GM19035 (cell line): Measurements from ENCODE around the gene CTXN3.
"Not testable (repeated sequence)": the region's sequence is repeated elsewhere in the genome, so short reads cannot be mapped to it uniquely, and the experiment has no call there.

Source experiments
- ATAC-seq: cut with Tn5 transposase; IDR thresholded peaks from one replicate; pipeline ENCODE4 v1.9.1; 2021; ENCODE audit not compliant: unreplicated experiment

The CTXN3 gene

DNA sequence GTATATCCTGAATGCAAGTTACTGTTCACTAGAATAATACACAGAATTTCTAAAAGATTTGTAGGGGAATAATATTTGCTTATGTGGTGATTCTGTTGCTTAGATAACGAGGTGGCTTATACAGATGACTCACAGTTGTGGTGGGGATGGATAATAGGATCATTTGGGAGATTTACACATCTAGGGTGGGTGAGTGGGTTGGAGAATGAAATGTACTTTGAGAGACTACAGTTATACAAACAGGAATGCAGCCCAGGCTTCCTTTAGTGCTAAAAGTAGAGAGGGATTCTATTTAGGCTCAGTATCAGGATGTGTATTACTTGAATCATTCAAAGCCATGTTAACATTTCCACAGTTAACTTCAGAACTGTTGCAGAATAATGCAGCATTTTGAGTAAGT, 1.8 kb downstream of the CTXN3 start:
- ATAC-seq: no peak

- no peak for ATAC-seq
Observed at GRCh38 chr5:127652952-127653611, 4.2 kb downstream of the CTXN3 start.

GRCh38 chr5:127656825-127657224, 7.9 kb downstream of the CTXN3 start:
- ATAC-seq: no peak

DNA sequence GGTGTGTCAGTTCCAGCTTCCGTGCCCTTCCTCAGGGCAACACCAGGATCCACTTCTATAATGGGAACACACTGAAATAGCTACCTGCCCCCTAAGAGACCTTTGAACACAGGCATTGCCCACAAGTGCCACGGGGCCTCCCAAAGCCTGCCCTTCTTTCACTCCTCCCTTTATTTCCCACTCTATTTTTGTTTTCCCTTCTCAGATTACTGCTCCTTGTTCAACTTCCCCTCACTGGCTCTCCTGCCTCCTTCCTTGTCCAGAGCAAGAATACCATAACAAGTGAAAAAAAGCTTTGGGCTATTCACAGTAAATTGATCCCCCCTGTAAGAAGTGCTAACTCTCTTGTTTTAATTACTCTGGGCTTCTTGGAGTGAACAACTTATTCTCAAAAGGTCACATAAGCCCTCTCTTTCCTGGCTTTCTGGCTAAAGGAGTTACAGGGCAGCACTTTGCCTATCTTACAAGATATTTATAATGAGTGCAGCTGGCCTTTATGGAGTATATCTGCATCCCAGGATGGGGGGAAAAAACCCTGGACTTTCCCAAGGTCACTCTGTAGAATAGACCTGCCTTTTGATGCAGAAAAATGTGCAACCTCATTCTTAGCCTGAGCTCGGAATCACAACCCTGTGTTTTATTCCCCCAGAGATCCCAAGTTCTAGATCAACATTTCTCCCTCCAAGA, 11.3 kb downstream of the CTXN3 start:
- no peak for ATAC-seq

GRCh38 chr5:127664093-127664492, 15.2 kb downstream of the CTXN3 start:
- ATAC-seq: no peak

- ATAC-seq: no peak
Observed at GRCh38 chr5:127665641-127666040, 16.8 kb downstream of the CTXN3 start.

DNA sequence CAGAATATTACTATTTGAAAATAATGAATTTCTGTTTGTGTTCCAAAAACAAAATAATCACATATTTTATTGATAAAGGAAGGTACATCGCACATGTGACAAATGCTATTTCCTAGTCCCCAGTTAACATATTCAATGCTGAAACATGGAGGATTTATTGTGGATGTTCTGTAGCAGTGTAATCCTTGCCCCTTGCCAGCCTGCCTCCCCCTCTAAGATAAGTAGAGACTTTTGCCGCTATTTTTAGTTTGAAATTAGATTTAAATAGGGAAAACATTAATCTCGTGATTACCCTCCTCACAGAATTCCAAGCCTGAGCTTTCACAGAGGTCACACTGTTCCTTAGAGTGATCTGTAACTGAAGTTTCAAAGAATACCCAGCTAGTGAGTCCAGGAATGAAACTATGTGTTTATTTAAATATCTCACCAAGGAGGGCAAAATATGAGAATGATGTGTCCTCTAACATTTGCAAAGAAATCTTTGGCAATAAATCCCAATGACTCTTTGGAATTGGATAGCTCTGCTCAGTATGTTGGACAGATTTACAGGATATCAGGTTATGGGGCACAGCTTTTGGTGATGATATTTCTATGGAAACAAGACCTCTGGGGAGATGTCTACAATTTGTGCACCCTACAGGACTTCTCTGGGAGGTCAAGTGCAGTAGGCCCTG, 17.3 kb downstream of the CTXN3 start:
- ATAC-seq: no peak

GRCh38 chr5:127667926-127668325, 19.0 kb downstream of the CTXN3 start:
- ATAC-seq: no peak

GRCh38 chr5:127671218-127671617, 22.3 kb downstream of the CTXN3 start:
- no peak for ATAC-seq

DNA sequence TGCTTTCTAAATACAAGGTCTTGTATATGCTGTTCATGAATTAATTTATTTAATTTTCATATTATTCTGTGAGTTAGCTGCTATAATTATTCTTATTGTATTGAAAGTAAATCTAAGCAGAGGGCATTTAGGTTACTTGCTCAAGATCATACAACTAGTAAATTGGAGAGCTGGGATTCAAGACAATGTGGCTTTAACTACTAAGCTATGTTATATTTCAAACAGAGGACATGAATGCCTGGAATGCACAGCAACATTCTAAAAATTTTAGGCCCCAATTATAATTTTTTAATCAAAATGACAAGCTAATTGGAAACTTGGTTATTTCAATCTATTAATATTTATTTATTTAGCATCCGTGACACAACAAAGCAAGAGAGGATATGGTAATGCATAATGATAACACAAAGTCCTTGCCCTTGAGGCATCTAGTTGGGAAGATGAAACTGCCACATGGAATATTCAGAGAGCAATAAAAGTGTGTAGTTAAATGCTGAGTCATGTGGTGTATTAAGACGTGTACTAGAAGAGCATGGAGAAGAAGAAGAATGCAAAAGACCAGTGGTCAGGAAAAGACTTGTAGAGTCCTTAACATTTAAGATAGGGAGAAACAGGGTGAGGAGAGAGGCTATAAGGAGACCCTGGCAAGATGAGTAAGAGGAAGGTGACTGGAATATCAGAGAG, 24.4 kb downstream of the CTXN3 start:
- ATAC-seq: no peak

DNA sequence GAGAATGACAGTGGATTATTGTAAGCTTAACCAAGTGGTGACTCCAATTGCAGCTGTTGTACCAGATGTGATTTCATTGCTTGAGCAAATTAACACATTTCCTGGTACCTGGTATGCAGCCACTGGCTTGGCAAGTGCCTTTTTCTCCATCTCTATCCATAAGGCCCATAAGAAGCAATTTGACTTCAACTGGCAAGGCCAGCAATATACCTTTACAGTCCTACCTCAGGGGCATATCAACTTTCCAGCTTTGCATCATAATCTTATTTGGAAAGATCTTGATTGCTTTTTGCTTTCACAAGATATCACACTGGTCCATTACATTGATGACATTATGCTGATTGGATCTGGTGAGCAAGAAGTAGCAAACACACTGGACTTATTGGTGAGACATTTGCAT, 28.1 kb downstream of the CTXN3 start:
- ATAC-seq: not testable (repeated sequence)

- not testable (repeated sequence) for ATAC-seq
Observed at GRCh38 chr5:127679691-127680330, 30.9 kb downstream of the CTXN3 start.

DNA sequence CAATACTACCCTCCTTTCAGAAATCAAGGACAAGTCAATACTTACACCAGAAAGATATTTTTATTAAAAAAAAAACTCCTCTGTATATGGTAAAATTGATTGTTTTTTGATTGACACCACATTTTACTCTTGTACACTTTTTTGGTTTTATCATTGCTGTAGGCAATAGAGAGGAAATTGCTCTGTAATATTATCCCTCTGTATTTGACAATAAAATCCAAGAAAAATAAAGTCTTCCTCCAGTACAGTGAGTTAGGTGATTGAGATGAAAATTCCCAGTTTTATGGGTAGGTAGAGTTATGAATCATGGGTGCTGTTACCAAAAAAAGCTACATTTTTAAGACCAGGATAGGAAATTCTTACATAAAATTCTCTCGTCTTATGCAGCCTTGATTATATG, 31.7 kb downstream of the CTXN3 start:
- no peak for ATAC-seq

- no peak for ATAC-seq
Observed at GRCh38 chr5:127683008-127683407, 34.1 kb downstream of the CTXN3 start.

DNA sequence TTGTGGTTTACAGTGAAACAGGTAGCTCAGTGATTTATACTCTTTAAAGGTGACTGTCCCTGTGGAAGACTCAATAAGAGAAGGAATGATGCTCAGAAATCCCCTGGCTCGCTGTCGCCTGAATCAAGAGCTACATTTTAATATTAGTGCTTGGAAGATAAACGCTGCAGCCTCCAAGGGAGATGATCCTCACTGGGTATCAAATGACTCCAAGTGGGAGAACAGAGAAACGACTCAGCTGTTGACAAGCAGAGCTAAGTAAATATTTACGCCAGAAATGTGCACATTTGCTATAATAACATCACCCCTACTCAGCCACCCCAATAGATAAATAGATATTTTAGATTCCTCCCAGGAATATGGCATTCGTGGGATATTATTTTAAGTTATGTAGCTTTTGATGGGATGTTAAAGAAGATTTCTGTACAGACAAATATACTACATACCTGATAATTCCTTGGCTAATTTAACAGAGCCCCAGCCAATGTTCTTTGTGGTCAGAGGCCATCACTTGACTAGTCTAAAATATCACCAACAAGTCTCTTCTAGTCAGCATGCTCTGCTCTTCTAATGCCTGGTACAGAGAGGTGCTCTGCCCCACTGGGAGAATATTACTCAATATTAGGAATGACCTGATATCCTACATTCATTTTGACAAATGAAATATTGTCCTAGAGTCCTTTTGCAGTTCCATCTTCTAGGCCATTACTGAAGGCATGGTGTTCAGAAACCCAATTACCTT, 36.0 kb downstream of the CTXN3 start:
- no peak for ATAC-seq

- ATAC-seq: no peak
Observed at GRCh38 chr5:127685662-127686061, 36.8 kb downstream of the CTXN3 start.

- no peak for ATAC-seq
Observed at GRCh38 chr5:127686424-127686823, 37.5 kb downstream of the CTXN3 start.

DNA sequence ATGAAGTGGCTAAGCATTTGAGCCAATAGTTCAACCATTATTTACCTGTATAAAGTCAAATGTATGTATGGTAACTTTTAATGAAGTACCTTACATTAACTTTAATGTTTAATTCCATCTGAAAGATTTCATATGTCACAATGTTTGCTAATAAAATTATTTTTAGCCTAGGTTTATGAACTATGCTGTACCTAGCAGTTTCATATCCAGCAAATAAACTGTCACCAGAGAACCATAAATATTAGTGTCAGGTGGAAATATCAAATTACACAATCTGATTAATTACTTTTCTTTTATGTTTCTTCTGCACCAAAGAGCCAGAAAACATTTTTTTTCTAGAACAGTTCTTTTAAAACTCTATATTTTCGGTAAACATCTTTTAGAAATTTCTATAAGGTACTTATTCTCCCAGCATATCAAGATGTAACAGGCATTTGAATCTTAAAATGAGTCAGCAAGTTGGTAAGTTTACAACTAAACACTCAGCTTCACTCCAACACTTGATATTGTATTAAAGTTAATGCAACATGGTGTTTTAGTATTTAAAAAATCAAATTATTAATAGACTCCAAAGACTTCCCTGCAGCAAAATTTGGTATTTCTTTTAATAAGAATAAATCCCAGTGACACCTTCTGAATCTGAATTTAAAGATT, 45.8 kb downstream of the CTXN3 start:
- no peak for ATAC-seq

DNA sequence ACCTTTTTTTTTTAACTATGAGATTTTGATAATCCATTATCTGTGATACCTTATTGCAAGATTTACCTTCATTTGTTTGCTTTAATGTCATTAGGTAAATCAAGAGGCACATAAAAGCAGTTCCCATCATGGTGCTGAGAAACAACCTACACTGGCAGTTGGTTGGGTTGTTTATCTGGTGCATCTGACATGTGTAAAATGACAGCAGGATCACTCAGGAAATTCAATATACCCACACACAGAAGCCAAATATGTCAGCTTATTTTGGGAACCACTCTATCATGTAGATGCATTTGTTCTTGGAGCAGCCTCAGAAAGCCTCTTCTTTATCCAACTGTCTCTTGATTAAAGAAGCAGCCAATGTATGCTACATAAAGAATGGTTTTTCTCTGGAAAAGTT, 46.5 kb downstream of the CTXN3 start:
- ATAC-seq: no peak

DNA sequence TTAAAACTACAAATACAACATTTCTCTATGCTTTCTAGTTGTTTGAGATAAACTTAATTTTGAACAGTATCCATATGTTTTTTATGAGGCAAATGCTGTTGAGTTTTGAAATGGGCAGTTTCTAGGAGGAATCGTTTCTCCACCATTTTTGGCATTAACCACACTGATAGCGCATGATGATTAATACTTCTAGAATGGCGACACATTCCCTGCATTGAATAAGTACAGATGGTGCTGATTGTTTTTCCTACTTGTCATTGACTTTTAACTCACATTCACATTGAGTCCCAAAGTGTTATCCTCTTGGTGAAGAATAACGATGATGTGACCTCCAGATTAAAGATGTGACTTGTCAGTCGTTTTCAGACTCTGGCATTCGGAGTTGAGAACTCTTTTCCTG, 47.8 kb downstream of the CTXN3 start:
- no peak for ATAC-seq
